GM21576 (cell line): ENCODE results near the gene RUNX2.

Source experiments
- ATAC-seq: cut with Tn5 transposase; IDR thresholded peaks from one replicate; pipeline ENCODE4 v1.9.1; 2021; ENCODE audit warnings: mild to moderate bottlenecking, moderate library complexity; ENCODE audit not compliant: unreplicated experiment

RUNX2 gene

GRCh38 chr6:45507186-45507585 is 179.1 kb downstream of the RUNX2 start:
- ATAC-seq, result no peak

- no peak for ATAC-seq
Observed at GRCh38 chr6:45509426-45509825, 181.3 kb downstream of the RUNX2 start.

GRCh38 chr6:45512717-45513116 is 184.6 kb downstream of the RUNX2 start:
- no peak for ATAC-seq

DNA sequence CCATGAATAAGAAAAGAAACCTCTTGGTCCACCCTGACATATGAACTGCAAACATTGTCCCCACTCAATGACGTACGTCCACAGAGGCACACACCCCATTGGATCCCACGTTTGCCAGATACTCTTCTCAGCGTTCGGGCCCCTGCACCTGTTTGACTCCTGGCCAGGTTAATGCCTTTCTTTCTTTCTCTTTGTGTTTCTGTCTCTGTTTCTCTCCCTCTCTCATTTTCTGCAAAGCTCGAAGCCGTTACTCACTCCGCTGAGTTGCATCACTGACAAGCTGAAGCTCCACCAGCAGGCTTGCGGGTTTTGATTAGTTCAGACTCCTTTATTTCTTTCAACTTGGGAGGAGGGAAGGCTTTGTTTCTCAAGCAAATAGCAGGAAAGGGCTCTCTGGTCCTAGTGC is 185.1 kb downstream of the RUNX2 start:
- no peak for ATAC-seq

- no peak for ATAC-seq
Observed at GRCh38 chr6:45513843-45514242, 185.7 kb downstream of the RUNX2 start.

- no peak for ATAC-seq
Observed at GRCh38 chr6:45514454-45515230, 186.5 kb downstream of the RUNX2 start.

DNA sequence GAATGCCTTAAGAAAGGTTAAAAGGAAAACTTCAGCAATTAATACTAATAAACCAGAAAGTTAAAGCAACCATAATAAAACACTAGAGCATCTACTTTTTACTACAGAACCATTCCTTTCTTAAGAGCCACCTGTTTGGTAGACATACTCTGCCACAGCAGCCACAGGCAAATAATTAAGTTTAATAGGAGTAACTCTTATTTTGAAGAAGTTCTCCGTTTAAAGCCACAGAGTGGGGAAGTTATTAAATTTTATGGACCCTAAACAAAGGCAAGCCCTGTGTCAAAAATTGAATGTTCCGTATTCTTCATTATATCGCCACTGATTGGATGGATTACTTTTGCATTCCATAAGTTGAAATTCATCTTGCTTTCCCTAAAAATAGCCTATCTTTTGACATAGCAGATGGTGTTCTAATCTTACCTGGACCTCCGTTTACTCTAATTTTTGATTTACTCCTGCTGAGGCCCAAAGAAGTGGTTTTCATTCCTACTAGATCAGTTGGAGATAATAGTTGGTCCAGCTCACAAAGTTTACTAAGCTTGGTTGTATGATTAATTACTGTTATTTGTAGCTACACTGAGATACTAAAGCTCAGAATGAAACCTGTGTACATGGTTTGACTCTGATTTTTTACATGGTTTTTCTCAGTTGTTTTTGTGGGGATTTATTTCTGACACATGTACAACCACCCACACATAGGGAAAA is 190.0 kb downstream of the RUNX2 start:
- no peak for ATAC-seq

GRCh38 chr6:45521226-45521625 is 193.1 kb downstream of the RUNX2 start:
- ATAC-seq, result no peak

GRCh38 chr6:45522486-45522885 is 194.4 kb downstream of the RUNX2 start:
- no peak for ATAC-seq

DNA sequence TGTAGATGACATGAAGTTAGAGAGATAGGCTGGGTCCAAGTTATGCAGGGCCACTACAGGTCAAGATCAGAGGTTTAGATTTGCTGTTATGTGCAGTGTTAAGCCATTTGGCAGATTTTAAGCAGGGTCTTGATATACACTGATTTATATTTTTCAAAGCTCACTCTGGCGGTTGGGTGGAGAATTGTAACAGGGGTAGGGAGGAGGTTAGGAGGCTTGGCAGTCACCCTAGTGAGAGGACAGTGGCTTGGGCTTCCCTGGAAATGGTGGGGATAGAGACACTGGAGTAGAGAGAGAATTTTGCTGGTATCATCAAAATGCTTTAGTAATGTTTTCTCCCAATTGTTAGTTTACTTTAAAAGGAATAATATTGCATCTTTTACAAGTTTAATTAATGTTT is 199.1 kb downstream of the RUNX2 start:
- no peak for ATAC-seq

DNA sequence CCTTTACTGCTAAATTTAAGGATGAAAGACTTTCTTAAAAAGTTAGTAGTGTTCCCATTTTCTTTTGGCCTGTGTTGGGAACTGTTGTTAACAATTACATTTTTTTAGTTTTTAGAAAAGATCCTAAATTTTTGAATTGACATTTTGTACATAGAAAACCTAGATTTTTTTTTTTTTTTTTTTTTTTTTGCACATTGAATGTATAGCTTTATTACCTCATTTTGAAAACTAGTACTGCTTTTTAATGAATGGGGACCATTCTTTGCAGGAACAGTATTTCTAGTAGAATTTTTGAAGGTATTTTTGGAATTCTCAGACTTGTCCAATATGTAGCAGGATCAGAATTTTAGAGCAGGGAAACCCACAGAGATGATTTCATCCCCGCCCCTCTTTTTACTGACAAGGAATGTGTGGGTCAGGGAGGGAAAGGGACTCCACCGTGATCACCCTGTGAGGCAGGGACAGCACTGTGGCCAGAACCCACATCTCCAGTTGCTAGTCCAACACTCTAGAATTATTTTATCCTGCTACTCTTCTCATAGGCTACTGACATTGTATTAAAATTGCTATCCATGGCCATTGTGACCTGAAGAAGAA is 204.0 kb downstream of the RUNX2 start:
- no peak for ATAC-seq

- ATAC-seq, result no peak
Observed at GRCh38 chr6:45532721-45533210, 204.6 kb downstream of the RUNX2 start.

DNA sequence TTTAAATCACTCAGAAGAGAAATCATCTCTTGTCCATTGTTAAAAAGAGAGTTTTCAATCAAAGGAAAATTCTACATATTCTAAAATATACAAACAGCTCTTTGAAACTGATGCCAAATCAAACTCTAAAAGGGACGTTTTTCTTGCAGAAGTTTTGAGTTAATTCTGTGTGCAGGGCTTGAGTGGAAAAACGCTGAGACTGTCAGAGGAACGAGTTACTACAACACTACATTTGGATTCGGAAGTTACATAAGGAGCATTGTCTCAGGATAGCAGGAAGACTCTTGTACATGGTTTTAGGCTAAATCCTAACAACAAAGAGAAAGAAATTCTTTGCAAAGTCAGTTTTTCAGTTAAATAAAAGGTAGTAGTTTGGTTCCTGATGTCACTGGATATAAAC is 205.3 kb downstream of the RUNX2 start:
- no peak for ATAC-seq

DNA sequence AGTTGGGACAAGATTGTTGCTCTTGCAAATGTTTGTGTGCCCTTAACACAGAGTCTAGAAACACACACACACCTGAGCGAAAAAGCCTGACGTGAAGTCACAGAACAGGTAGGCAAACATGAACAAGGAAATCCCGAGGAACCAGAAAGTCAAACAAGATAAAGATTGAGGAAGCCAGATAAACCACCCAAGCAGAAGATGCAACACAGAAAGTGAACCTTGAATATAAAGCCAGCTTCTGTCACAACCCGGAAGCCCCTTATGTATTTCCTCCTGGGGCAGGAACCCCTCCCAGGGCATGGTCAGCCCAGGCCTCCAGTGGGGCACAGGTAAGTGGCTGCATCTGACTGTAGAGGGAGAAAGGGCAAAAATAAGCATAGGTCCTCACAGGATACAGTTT is 207.8 kb downstream of the RUNX2 start:
- no peak for ATAC-seq

DNA sequence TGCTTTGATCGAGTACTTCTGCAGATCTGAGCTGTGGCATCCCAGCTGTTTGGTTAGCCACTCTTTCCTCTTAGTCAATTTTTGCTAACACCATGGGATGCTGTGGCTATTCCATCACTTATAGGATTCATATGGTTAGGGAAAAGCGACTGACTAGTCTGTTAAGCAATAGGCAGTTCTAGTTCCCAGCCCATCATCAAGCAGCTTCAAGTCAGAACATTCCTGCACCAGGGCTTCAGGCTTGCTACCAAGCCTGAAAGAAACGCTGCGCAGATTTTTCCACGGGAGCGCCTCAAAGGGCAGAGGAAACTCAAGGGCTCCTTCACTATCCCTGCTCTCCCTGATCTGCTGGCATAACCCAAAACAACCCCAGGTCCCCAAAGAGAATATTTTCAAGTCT is 209.4 kb downstream of the RUNX2 start:
- ATAC-seq, result no peak

- no peak for ATAC-seq
Observed at GRCh38 chr6:45538641-45539547, 210.8 kb downstream of the RUNX2 start.

- no peak for ATAC-seq
Observed at GRCh38 chr6:45540375-45540920, 212.3 kb downstream of the RUNX2 start.

DNA sequence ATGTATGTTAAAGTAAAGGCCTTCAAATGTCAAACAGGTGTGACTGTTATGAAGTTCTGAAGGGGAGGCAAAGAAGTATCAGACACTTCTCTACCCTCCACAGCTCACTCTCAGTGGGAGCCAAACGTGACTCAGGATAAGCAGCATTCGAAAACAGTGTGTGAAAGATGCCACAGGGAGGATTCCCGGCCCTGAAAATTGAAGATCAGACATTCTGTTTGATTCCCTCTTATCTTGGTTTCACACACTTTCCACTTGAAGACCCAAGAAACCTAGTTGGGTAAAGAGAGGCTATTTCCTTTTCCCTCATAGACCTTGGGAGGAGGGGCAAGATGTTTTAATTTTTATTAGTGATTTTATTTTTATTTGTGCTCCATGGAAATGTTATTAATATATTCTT is 213.8 kb downstream of the RUNX2 start:
- ATAC-seq, result no peak

DNA sequence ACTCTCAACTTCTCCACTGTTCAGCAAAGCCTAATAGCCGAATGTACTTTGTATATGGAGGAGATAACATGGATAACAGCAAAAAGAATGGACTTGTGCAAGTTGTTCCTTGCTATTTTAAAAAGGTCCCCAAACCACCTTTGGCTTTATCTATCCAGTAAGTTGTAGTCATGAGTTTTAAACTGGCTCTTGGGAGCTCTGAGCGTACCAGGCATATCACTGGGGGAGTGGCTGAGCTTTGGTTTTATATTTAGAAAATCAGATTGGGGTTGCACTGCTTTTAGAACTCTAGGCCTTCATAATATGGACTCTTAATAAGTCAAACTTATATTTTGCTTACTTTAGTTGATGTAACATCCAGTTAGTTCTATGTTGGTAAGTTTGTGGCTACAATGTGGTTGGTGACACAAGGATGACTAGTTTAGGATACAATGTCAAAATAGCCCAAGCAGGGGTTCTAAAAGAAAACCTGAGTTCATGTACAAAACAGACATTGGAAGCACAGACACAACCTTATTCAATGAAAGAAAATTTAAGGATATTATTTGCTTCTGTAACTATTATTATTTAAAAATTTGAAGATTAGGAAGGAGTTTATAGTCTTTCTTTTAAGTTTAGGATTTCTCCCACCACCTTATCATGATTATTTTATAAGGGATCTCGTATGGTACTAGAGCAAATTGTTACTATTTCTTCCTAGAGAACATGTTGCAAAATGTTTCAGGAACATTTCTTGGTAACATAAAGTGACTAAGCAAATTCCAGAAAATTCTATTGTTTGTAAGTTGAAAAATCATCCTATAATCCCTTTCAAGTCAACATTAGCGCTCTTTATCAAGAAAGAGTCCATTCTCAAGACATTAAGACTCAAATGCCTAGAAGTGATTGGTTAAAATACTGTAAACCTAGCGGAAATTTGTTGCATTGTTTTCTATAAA is 215.4 kb downstream of the RUNX2 start:
- ATAC-seq, result no peak

DNA sequence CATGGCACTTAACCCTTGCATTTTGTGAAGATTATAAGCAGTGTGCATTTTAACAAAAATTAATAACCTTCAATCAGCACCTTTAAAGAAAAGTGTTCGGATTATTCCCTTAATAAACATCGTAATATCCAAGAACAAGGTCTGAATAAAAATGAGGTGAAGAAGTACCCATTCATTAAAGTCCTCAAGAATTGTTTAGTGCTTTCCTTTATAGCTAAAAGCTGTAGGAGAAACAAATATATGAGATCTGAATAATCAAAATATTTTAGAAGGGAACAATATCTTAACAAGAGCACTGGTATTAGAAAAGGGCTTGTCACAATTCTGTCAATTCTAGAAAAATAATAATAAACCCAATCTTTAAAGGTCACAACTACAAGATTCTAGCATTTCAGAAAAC is 217.3 kb downstream of the RUNX2 start:
- ATAC-seq, result no peak
